HFFc6 (cell line): ENCODE data around the gene AQP12A. TPM values are rescaled to one million over a fixed set of nuclear protein-coding genes. Genes with fewer than 3 reads are reported as not detected.

Experiments
- DNase-seq: peaks from one replicate; pipeline ENCODE4 v3.0.0-alpha.2; 2018
- H3K27ac Mint-ChIP-seq: 2 replicates; pipeline ENCODE4 v1.8.0; 2020; ENCODE audit warnings: mild to moderate bottlenecking, mixed read lengths
- H3K27me3 Mint-ChIP-seq: 2 replicates; pipeline ENCODE4 v1.8.0; 2021; ENCODE audit warnings: mild to moderate bottlenecking, moderate library complexity, mixed read lengths; ENCODE audit not compliant: insufficient read depth
- H3K36me3 Mint-ChIP-seq: 2 replicates; pipeline ENCODE4 v1.8.0; 2021; ENCODE audit warnings: low read depth, mixed read lengths
- H3K4me1 Mint-ChIP-seq: 2 replicates; pipeline ENCODE4 v1.8.0; 2020; ENCODE audit warnings: low read depth, mixed read lengths
- H3K4me3 Mint-ChIP-seq: 2 replicates; pipeline ENCODE4 v1.8.0; 2020; ENCODE audit warnings: mild to moderate bottlenecking, moderate library complexity, mixed read lengths
- H3K9me3 Mint-ChIP-seq: 2 replicates; pipeline ENCODE4 v1.8.0; 2020; ENCODE audit warnings: mild to moderate bottlenecking, mixed read lengths
- CTCF ChIP-seq: fragments of 200-600 bp; sonication (generic); IDR thresholded peaks from 2 replicates; pipeline ENCODE4 v1.5.0; 2021; ENCODE audit warnings: antibody characterized with exemption, mild to moderate bottlenecking
- total RNA-seq, 6 experiments: library from RNA; stranded (reverse); fragmentation: NEBNext Ultra II Directional; extraction: Animal tissue kit (Norgen Biotek cat#: 25700); gene quantifications; 2 replicates in 1 of 6; 3 replicates in 5 of 6; pipeline ENCODE4 v1.2.3, GENCODE V29; 2021

Gene AQP12A
- total RNA-seq, 6 experiments from 2014 or later = not detected

GRCh38 chr2:240646900-240647502 lies 44.7 kb upstream of the AQP12A start:
- Mint-ChIP-seq H3K4me1 (no peaks in the 10 kb centered on the region), H3K4me3 (no peak overlapping the region), H3K36me3 (no peaks in the 10 kb centered on the region), H3K9me3 (no peaks in the 10 kb centered on the region), H3K27ac (no peak overlapping the region), H3K27me3 (peaks cover 53% of the 10 kb centered on the region)
- no peak for DNase-seq
- TF ChIP-seq CTCF = no peak

GRCh38 chr2:240647503-240648154 lies 44.0 kb upstream of the AQP12A start:
- no peak overlapping the region for H3K4me3 Mint-ChIP-seq
- TF ChIP-seq CTCF = no peak
- H3K9me3 Mint-ChIP-seq = no peaks in the 10 kb centered on the region
- peaks cover 55% of the 10 kb centered on the region for H3K27me3 Mint-ChIP-seq
- DNase-seq = no peak
- H3K36me3 Mint-ChIP-seq = no peaks in the 10 kb centered on the region
- no peak overlapping the region for H3K27ac Mint-ChIP-seq
- H3K4me1 Mint-ChIP-seq = no peaks in the 10 kb centered on the region

- H3K27me3 Mint-ChIP-seq = peaks cover 58% of the 10 kb centered on the region
- no peaks in the 10 kb centered on the region for H3K36me3 Mint-ChIP-seq
- no peaks in the 10 kb centered on the region for H3K4me1 Mint-ChIP-seq
- no peak for TF ChIP-seq CTCF
- no peak for DNase-seq
- H3K27ac Mint-ChIP-seq = no peak overlapping the region
- no peak overlapping the region for H3K4me3 Mint-ChIP-seq
- no peaks in the 10 kb centered on the region for H3K9me3 Mint-ChIP-seq
Measured at GRCh38 chr2:240648155-240648649, 43.5 kb upstream of the AQP12A start.

- Mint-ChIP-seq H3K27ac (no peak overlapping the region), H3K9me3 (no peaks in the 10 kb centered on the region), H3K4me1 (no peaks in the 10 kb centered on the region), H3K27me3 (peaks cover 57% of the 10 kb centered on the region), H3K36me3 (no peaks in the 10 kb centered on the region), H3K4me3 (no peak overlapping the region)
- no peak for TF ChIP-seq CTCF
- DNase-seq = no peak
Measured at GRCh38 chr2:240648650-240649275, 42.9 kb upstream of the AQP12A start.

- Mint-ChIP-seq H3K9me3 (no peaks in the 10 kb centered on the region), H3K4me3 (no peak overlapping the region), H3K27ac (no peak overlapping the region), H3K4me1 (no peaks in the 10 kb centered on the region), H3K27me3 (peaks cover 57% of the 10 kb centered on the region), H3K36me3 (no peaks in the 10 kb centered on the region)
- DNase-seq = no peak
- no peak for TF ChIP-seq CTCF
Measured at GRCh38 chr2:240649331-240649730, 42.3 kb upstream of the AQP12A start.
